Body of pancreas (tissue), 4 donors: ENCODE data around the gene KCNIP4.

Experiments used
- POLR2A ChIP-seq, 3 donors: fragments of 450-650 bp; IDR thresholded peaks; one replicate each; pipeline ENCODE4 v1.6.1; 2016; ENCODE audit warnings: antibody characterized with exemption in 3 of 3, mild to moderate bottlenecking in 2 of 3
- TF ChIP-seq, protein P1 (sequence below), 7 experiments: fragments of 450-650 bp in 4 of 7; fragments of 200-600 bp in 3 of 7; sonication (generic) in 3 of 7; IDR thresholded peaks; one replicate each; pipeline ENCODE4 v1.5.1; 2016 to 2019; ENCODE audit warnings: antibody characterized with exemption in 7 of 7

DNA sequence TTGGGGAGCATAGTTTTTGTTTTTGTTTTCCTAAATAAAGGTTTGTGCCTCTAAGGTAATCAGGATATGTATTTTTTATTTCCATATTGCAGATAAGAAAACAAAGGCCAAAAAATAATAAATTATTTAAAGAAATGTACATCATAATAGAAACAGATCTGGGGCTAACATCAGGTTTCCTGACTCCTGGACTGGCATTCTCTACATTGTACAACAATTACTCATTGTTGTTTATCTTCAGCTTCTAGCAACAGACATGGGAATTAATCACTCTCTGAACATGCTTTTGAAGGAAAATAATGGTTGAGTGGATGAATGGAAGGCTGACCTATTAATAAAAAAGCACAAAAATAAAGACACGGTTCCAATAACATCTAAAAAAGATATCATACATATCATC is 146.2 kb downstream of the KCNIP4 start:
- no peak for TF ChIP-seq POLR2A (IDR thresholded peaks at IDR 0.05)
- TF ChIP-seq, protein P1, sequence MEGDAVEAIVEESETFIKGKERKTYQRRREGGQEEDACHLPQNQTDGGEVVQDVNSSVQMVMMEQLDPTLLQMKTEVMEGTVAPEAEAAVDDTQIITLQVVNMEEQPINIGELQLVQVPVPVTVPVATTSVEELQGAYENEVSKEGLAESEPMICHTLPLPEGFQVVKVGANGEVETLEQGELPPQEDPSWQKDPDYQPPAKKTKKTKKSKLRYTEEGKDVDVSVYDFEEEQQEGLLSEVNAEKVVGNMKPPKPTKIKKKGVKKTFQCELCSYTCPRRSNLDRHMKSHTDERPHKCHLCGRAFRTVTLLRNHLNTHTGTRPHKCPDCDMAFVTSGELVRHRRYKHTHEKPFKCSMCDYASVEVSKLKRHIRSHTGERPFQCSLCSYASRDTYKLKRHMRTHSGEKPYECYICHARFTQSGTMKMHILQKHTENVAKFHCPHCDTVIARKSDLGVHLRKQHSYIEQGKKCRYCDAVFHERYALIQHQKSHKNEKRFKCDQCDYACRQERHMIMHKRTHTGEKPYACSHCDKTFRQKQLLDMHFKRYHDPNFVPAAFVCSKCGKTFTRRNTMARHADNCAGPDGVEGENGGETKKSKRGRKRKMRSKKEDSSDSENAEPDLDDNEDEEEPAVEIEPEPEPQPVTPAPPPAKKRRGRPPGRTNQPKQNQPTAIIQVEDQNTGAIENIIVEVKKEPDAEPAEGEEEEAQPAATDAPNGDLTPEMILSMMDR (IDR thresholded peaks at IDR 0.05) = no peak
